A673 (cell line): ENCODE measurements around the gene NRG4. TPM values are rescaled to one million over a fixed set of nuclear protein-coding genes. Genes with fewer than 3 reads are reported as not detected.

Experiments
- BruUV-seq: library from RNA; stranded (reverse); fragments of 400-500 nt; replicated peaks from 2 replicates; lab custom pipeline; 2021; lab: Mats Ljungman, UMichigan
- CTCF ChIA-PET: fragments of 300-600 bp; sonication (Branson Sonifier 250); formaldehyde crosslinking; loops from one replicate; lab custom pipeline; 2022; ENCODE audit warnings: antibody characterized with exemption; lab: Charles Lee
- POLR2A ChIA-PET: fragments of 300-600 bp; sonication (Branson Sonifier 250); formaldehyde crosslinking; loops from one replicate; lab custom pipeline; 2022; ENCODE audit warnings: antibody characterized with exemption; ENCODE audit not compliant: low non-redundant PET; lab: Charles Lee
- DNase-seq: peaks from one replicate; pipeline ENCODE4 v3.0.0-alpha.2; 2015; ENCODE audit warnings: low spot score
- H3K27ac ChIP-seq: fragments of 200-600 bp; sonication (generic); 2 replicates; pipeline ENCODE4 v1.5.1; 2016; ENCODE audit warnings: mixed run types, low read depth, mild to moderate bottlenecking, mixed read lengths, antibody characterized with exemption, low read length; ENCODE audit not compliant: poor library complexity, severe bottlenecking
- H3K27me3 ChIP-seq: fragments of 200-600 bp; sonication (generic); replicated peaks from 2 replicates; pipeline ENCODE4 v1.6.1; 2017; ENCODE audit warnings: mixed run types, low read depth, mild to moderate bottlenecking, mixed read lengths, antibody characterized with exemption, low read length; ENCODE audit not compliant: insufficient read depth, poor library complexity
- H3K36me3 ChIP-seq: fragments of 200-600 bp; sonication (generic); 2 replicates; pipeline ENCODE4 v1.6.1; 2016; ENCODE audit warnings: mixed run types, mild to moderate bottlenecking, mixed read lengths, antibody characterized with exemption, low read length; ENCODE audit not compliant: insufficient read depth, poor library complexity, severe bottlenecking
- H3K4me1 ChIP-seq: fragments of 200-600 bp; sonication (generic); 2 replicates; pipeline ENCODE4 v1.6.1; 2017; ENCODE audit warnings: mixed run types, mild to moderate bottlenecking, mixed read lengths, antibody characterized with exemption, low read length; ENCODE audit not compliant: insufficient read depth, poor library complexity, severe bottlenecking
- H3K4me3 ChIP-seq: fragments of 200-600 bp; sonication (generic); 2 replicates; pipeline ENCODE4 v1.5.1; 2016; ENCODE audit warnings: low read depth, mixed run types, mild to moderate bottlenecking, mixed read lengths, low read length; ENCODE audit not compliant: poor library complexity, severe bottlenecking
- H3K9me3 ChIP-seq: fragments of 200-600 bp; sonication (generic); 2 replicates; pipeline ENCODE4 v1.6.1; 2016; ENCODE audit warnings: mixed run types, low read depth, mild to moderate bottlenecking, mixed read lengths, antibody characterized with exemption, low read length; ENCODE audit not compliant: poor library complexity, severe bottlenecking
- EZH2 ChIP-seq: fragments of 200-600 bp; sonication (generic); IDR thresholded peaks from 2 replicates; pipeline ENCODE4 v1.6.1; 2017; ENCODE audit warnings: borderline replicate concordance, low read depth, mild to moderate bottlenecking, mixed read lengths, antibody characterized with exemption, low read length; ENCODE audit not compliant: poor library complexity, severe bottlenecking
- intact Hi-C: fragments of 100-400 bp; cut with micrococcal nuclease; formaldehyde crosslinking; loops from one replicate; pipeline ENCODE4 v1.10.0; 2022; ENCODE audit not compliant: unreplicated experiment
- total RNA-seq: library from RNA; stranded (reverse); gene quantifications from 2 replicates; pipeline ENCODE4 v1.2.3, GENCODE V29; 2021
- TF ChIP-seq, protein P1 (sequence below): fragments of 300-800, 200-600 bp; sonication (generic); conservative IDR thresholded peaks from 2 replicates; pipeline ENCODE4 v1.5.1; 2017; ENCODE audit warnings: low read depth, mild to moderate bottlenecking, antibody characterized with exemption, low read length, moderate library complexity, mixed read lengths

The NRG4 gene
- total RNA-seq, 1 experiment from 2014 or later: not detected

DNA sequence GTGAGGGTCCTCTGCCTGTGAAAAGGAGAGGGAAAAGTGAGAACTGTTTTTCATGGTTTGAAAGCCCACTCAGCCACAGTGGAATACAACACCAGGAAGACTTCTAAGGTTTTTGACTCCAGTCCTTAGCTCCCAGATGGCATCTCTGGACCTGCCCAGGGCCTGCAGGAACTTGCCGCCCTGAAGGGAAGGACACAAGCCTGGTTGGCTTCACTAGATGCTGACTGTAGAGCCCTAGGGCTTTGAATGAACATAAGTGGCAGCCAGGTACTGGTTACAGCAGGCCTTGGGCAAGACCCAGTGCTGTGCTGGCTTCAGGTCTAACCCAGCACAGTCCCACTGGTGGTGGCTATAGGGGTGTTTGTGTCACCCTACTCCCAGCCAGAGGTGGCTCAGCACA lies 26.3 kb upstream of the NRG4 start:
- H3K27ac ChIP-seq: no peak overlapping the region
- H3K4me3 ChIP-seq: no peak overlapping the region
- no peak for DNase-seq
- no peaks in the 10 kb centered on the region for H3K9me3 ChIP-seq
- ChIA-PET POLR2A (no interaction called here), CTCF (no interaction called here)
- H3K36me3 ChIP-seq: no peaks in the 10 kb centered on the region
- H3K27me3 ChIP-seq: no peaks in the 10 kb centered on the region
- no peaks in the 10 kb centered on the region for H3K4me1 ChIP-seq
- no TSS peak for BruUV-seq
- intact Hi-C loops: no loop called here
- TF ChIP-seq, protein P1, sequence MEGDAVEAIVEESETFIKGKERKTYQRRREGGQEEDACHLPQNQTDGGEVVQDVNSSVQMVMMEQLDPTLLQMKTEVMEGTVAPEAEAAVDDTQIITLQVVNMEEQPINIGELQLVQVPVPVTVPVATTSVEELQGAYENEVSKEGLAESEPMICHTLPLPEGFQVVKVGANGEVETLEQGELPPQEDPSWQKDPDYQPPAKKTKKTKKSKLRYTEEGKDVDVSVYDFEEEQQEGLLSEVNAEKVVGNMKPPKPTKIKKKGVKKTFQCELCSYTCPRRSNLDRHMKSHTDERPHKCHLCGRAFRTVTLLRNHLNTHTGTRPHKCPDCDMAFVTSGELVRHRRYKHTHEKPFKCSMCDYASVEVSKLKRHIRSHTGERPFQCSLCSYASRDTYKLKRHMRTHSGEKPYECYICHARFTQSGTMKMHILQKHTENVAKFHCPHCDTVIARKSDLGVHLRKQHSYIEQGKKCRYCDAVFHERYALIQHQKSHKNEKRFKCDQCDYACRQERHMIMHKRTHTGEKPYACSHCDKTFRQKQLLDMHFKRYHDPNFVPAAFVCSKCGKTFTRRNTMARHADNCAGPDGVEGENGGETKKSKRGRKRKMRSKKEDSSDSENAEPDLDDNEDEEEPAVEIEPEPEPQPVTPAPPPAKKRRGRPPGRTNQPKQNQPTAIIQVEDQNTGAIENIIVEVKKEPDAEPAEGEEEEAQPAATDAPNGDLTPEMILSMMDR: no peak
- TF ChIP-seq EZH2: no peak

DNA sequence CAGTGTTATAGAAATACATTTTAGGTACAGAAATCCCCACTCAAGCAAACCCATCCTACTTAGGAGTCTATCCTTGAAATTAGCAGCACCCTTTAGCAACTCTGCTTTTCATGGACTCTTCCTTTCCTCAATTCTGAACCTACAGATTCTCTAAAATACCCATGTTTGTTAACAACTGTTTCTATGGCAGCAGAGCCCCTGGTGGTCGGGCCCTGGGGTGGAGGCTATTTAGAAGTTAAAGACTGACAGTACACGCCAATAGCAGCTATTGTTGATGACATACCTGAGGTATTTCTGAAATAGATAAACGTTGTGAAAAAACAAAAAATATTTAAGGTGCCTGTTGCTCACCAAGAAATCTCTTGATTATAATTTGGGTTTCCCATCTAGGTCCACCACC lies 23.4 kb upstream of the NRG4 start:
- BruUV-seq: no TSS peak
- TF ChIP-seq EZH2: no peak
- TF ChIP-seq, protein P1: no peak

DNA sequence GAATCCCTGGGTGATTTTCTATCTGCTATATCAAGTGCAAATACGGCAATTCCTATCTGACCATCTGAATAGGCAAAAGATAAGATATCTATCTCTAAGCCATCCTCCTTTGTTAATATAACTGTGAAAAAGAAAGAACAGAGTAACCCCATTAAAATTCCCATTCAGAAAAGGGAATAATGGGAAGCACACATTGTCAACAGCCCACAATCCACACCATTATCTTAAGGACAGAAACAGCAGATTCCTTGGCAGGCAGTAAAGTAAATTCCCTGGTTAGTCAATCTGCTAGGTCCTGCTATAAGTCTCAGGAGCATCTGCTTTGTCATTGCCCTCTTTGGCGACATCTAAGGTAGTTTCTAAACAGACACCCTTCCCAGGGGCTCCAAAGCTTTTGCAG lies 21.9 kb upstream of the NRG4 start:
- POLR2A ChIA-PET: no interaction called here

More for the DNA sequence above, 23.4 kb upstream of the NRG4 start:
- intact Hi-C loops: no loop called here
- Histone ChIP-seq H3K36me3 (no peaks in the 10 kb centered on the region), H3K9me3 (no peaks in the 10 kb centered on the region), H3K4me3 (no peak overlapping the region), H3K27me3 (no peaks in the 10 kb centered on the region), H3K27ac (no peak overlapping the region), H3K4me1 (no peaks in the 10 kb centered on the region)
- DNase-seq: no peak
- ChIA-PET POLR2A (no interaction called here), CTCF (no interaction called here)

More for the DNA sequence above, 21.9 kb upstream of the NRG4 start:
- Histone ChIP-seq H3K4me1 (no peaks in the 10 kb centered on the region), H3K9me3 (no peaks in the 10 kb centered on the region), H3K27me3 (no peaks in the 10 kb centered on the region), H3K4me3 (no peak overlapping the region), H3K27ac (no peak overlapping the region), H3K36me3 (no peaks in the 10 kb centered on the region)
- BruUV-seq: no TSS peak
- no peak for DNase-seq
- intact Hi-C loops: no loop called here
- no peak for TF ChIP-seq EZH2
- TF ChIP-seq, protein P1: no peak
- CTCF ChIA-PET: no interaction called here
